Endothelial cell of umbilical vein (primary cell): ENCODE results near the gene BRSK1. TPM values are rescaled to one million over a fixed set of nuclear protein-coding genes. Genes with fewer than 3 reads are reported as not detected.

Experiments
- BruUV-seq: library from RNA; stranded (reverse); fragments of 400-500 nt; replicated peaks from 2 replicates; lab custom pipeline; 2021; lab: Mats Ljungman, UMichigan
- CTCF ChIA-PET: fragments of 300-600, 350-600 bp; sonication (Branson Sonifier 250); formaldehyde crosslinking; loops from one replicate; lab custom pipeline; 2021; ENCODE audit warnings: antibody characterized with exemption, inconsistent platforms; lab: Charles Lee
- POLR2A ChIA-PET: fragments of 300-600, 350-600 bp; sonication (Branson Sonifier 250); formaldehyde crosslinking; loops from one replicate; lab custom pipeline; 2021; ENCODE audit warnings: antibody characterized with exemption, inconsistent platforms; lab: Charles Lee
- DNase-seq: peaks from one replicate; pipeline ENCODE4 v3.0.0-alpha.2; 2011; ENCODE audit warnings: low read depth, low spot score
- FAIRE-seq: peaks from 2 replicates; lab custom pipeline; 2011; peaks lifted over from hg19 to GRCh38; lab: Jason Lieb, UNC
- H2AFZ ChIP-seq: 2 replicates; pipeline ENCODE4 v1.6.0; 2012; ENCODE audit warnings: low read depth, low read length, control low read depth, inconsistent platforms
- H3K27ac ChIP-seq: 2 replicates; pipeline ENCODE4 v1.5.1; 2011; ENCODE audit warnings: low read depth, mild to moderate bottlenecking, control low read depth, low read length, moderate library complexity; ENCODE audit not compliant: insufficient read depth
- H3K27me3 ChIP-seq, 2 experiments: 2 replicates each; pipeline versions ENCODE4 v1.6.0 to v1.6.1; 2011; ENCODE audit warnings: low read length in 2 of 2, mixed read lengths in 1 of 2; ENCODE audit not compliant: control insufficient read depth in 2 of 2, insufficient read depth in 2 of 2
- H3K36me3 ChIP-seq, 2 experiments: 2 replicates in 1 of 2; 3 replicates in 1 of 2; pipeline ENCODE4 v1.5.1; 2011; ENCODE audit warnings: low read length in 2 of 2, mild to moderate bottlenecking in 1 of 2, moderate library complexity in 1 of 2; ENCODE audit not compliant: control insufficient read depth in 2 of 2, insufficient read depth in 2 of 2; ENCODE audit errors: extremely low read depth in 1 of 2
- H3K4me1 ChIP-seq: 3 replicates; pipeline ENCODE4 v1.5.1; 2011; ENCODE audit warnings: mild to moderate bottlenecking, low read length; ENCODE audit not compliant: control insufficient read depth, insufficient read depth; ENCODE audit errors: extremely low read depth
- H3K4me2 ChIP-seq: 2 replicates; pipeline ENCODE4 v1.6.1; 2011; ENCODE audit warnings: low read length, control low read depth, mixed read lengths; ENCODE audit not compliant: insufficient read depth
- H3K4me3 ChIP-seq, 3 experiments: fragments of 200-600 bp in 1 of 3; sonication (generic), shearing (Covaris generic) in 1 of 3; replicated peaks in 1 of 3; 2 replicates each; pipeline ENCODE4 v1.5.1; 2011 to 2016; ENCODE audit warnings: control low read depth in 3 of 3, low read length in 3 of 3, mild to moderate bottlenecking in 2 of 3, inconsistent platforms in 1 of 3, low read depth in 1 of 3, moderate library complexity in 1 of 3; ENCODE audit not compliant: insufficient read depth in 1 of 3
- H3K79me2 ChIP-seq: 2 replicates; pipeline ENCODE4 v1.6.0; 2012; ENCODE audit warnings: low read length, inconsistent platforms; ENCODE audit not compliant: control insufficient read depth, insufficient read depth
- H3K9ac ChIP-seq: replicated peaks from 2 replicates; pipeline ENCODE3; 2011; ENCODE audit warnings: low read length, control low read depth; ENCODE audit not compliant: insufficient read depth; ENCODE audit errors: extremely low read depth
- H3K9me1 ChIP-seq: replicated peaks from 3 replicates; pipeline ENCODE4 v1.6.0; 2011; ENCODE audit warnings: mild to moderate bottlenecking, low read length; ENCODE audit not compliant: control insufficient read depth, insufficient read depth; ENCODE audit errors: extremely low read depth
- H3K9me3 ChIP-seq: replicated peaks from 2 replicates; pipeline ENCODE4 v1.5.1; 2012; ENCODE audit warnings: low read length, inconsistent platforms; ENCODE audit not compliant: control insufficient read depth, insufficient read depth
- H4K20me1 ChIP-seq: replicated peaks from 2 replicates; pipeline ENCODE3; 2011; ENCODE audit warnings: mild to moderate bottlenecking, low read length; ENCODE audit not compliant: control insufficient read depth, insufficient read depth; ENCODE audit errors: extremely low read depth
- EZH2 ChIP-seq: IDR thresholded peaks from 2 replicates; pipeline ENCODE4 v1.6.1; 2012; ENCODE audit warnings: borderline replicate concordance, low read depth, mild to moderate bottlenecking, moderate library complexity, low read length, inconsistent platforms; ENCODE audit not compliant: severe bottlenecking
- FOS ChIP-seq: IDR thresholded peaks from 2 replicates; pipeline ENCODE4 v1.6.1; 2011; ENCODE audit warnings: mild to moderate bottlenecking, low read length, moderate library complexity, borderline replicate concordance; ENCODE audit not compliant: insufficient read depth
- GATA2 ChIP-seq: IDR thresholded peaks from 2 replicates; pipeline ENCODE4 v1.7.0; 2011; ENCODE audit warnings: low read depth, mild to moderate bottlenecking, moderate library complexity, mixed read lengths, low read length; ENCODE audit not compliant: insufficient read length, insufficient read depth
- MYC ChIP-seq: IDR thresholded peaks from one replicate; pipeline ENCODE4 v1.6.1; 2011; ENCODE audit warnings: mild to moderate bottlenecking, low read depth, low read length
- POLR2A ChIP-seq: IDR thresholded peaks from 2 replicates; pipeline ENCODE4 v1.6.1; 2012; ENCODE audit warnings: low read depth, mild to moderate bottlenecking, control low read depth, low read length
- POLR2AphosphoS5 ChIP-seq: IDR thresholded peaks from 2 replicates; pipeline ENCODE4 v1.6.1; 2012; ENCODE audit warnings: low read depth, mild to moderate bottlenecking, control low read depth, low read length, moderate library complexity; ENCODE audit not compliant: insufficient read depth
- dilution Hi-C: fragments of 300-500 bp; cut with MboI; formaldehyde crosslinking; loops from one replicate; pipeline ENCODE4 v1.15.0; 2019; ENCODE audit warnings: low sequenced_read_pairs; ENCODE audit not compliant: extremely low pct_ligation_motif_present
- intact Hi-C: fragments of 100-400 bp; cut with micrococcal nuclease; formaldehyde crosslinking; loops from one replicate; pipeline ENCODE4 v1.10.0; 2022
- polyA plus RNA-seq, 4 experiments: library from polyadenylated mRNA; depleted of rRNA in 3 of 4; stranded (reverse) in 3 of 4; unstranded in 1 of 4; fragments of >200 nt; gene quantifications; 2 replicates each; pipeline versions ENCODE4 v1.2.1 to v1.2.3, GENCODE V29; 2011 to 2012; ENCODE audit warnings: missing spikeins in 1 of 4
- total RNA-seq: library from RNA; stranded (reverse); gene quantifications from 2 replicates; pipeline ENCODE4 v1.2.3, GENCODE V29; 2021
- TF ChIP-seq, protein P1 (sequence below), 2 donors: IDR thresholded peaks; 1 replicate in 1 of 2; 2 replicates in 1 of 2; pipeline ENCODE4 v1.5.1; 2011; ENCODE audit warnings: low read length in 2 of 2, mild to moderate bottlenecking in 2 of 2, moderate library complexity in 2 of 2, control low read depth in 1 of 2, inconsistent platforms in 1 of 2, low read depth in 1 of 2; ENCODE audit not compliant: insufficient read depth in 1 of 2; ENCODE audit errors: extremely low read depth in 1 of 2
- TF ChIP-seq, protein P2 (sequence below): IDR thresholded peaks from 2 replicates; pipeline ENCODE4 v1.6.1; 2011; ENCODE audit not compliant: insufficient read depth, insufficient read length

The BRSK1 gene
- total and polyA plus RNA-seq, 2 donors (not counting 3 experiments of a cell fraction or from before 2014, with no cell fraction given) = 0.33 to 0.44 TPM

DNA sequence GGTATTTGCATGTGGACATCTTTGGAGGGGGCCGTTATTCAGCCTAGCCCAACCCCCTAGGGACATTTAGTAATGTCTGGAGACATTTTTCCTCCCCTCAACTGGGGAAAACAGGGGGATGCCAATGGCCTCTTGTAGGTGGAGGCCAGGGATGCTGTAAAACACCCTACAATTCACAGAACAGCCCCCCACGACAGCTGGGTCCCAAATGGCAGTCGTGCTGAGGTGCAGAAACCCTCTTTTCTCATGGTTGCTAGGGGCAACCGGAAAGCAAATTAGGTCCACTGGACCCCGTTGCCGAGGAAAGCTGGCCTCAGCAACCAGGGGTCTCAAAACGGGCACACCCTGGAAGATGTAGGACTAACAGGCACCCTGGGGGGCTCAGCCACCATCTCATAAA is 26.7 kb downstream of the BRSK1 start:
- intact Hi-C loops = no loop called here
- dilution Hi-C loops = no loop called here
- H3K9me1 ChIP-seq = no peaks in the 10 kb centered on the region

More for the DNA sequence above, 26.7 kb downstream of the BRSK1 start:
- Histone ChIP-seq H3K36me3 (no peaks in the 10 kb centered on the region), H3K4me3 (no peak overlapping the region), H3K27me3 (no peaks in the 10 kb centered on the region), H3K4me2 (no peak overlapping the region), H3K79me2 (no peaks in the 10 kb centered on the region), H3K27ac (no peak overlapping the region), H4K20me1 (no peaks in the 10 kb centered on the region), H2AFZ (no peak overlapping the region), H3K9me3 (no peaks in the 10 kb centered on the region), H3K4me1 (no peaks in the 10 kb centered on the region), H3K9ac (no peak overlapping the region)
- ChIA-PET CTCF (interaction anchor here (1.3 to 1.5 kb wide), 2 partner anchors 9 to 19 kb away, joined by 4 to 7 read pairs; no protein-coding TSS in a partner anchor), POLR2A (no interaction called here)
- TF ChIP-seq, protein P1, sequence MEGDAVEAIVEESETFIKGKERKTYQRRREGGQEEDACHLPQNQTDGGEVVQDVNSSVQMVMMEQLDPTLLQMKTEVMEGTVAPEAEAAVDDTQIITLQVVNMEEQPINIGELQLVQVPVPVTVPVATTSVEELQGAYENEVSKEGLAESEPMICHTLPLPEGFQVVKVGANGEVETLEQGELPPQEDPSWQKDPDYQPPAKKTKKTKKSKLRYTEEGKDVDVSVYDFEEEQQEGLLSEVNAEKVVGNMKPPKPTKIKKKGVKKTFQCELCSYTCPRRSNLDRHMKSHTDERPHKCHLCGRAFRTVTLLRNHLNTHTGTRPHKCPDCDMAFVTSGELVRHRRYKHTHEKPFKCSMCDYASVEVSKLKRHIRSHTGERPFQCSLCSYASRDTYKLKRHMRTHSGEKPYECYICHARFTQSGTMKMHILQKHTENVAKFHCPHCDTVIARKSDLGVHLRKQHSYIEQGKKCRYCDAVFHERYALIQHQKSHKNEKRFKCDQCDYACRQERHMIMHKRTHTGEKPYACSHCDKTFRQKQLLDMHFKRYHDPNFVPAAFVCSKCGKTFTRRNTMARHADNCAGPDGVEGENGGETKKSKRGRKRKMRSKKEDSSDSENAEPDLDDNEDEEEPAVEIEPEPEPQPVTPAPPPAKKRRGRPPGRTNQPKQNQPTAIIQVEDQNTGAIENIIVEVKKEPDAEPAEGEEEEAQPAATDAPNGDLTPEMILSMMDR (IDR thresholded peaks at IDR 0.05; ENCODE audit: extremely low read depth in 1 of 2, insufficient read depth in 1 of 2, low read depth in 1 of 2, low read length in 2 of 2) = no peak
- TF ChIP-seq POLR2A = no peak
- TF ChIP-seq POLR2AphosphoS5 = no peak
- TF ChIP-seq, protein P2, sequence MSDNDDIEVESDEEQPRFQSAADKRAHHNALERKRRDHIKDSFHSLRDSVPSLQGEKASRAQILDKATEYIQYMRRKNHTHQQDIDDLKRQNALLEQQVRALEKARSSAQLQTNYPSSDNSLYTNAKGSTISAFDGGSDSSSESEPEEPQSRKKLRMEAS = no peak
- TF ChIP-seq EZH2 = no peak
- no peak for TF ChIP-seq GATA2
- no peak for TF ChIP-seq FOS
- TF ChIP-seq MYC = no peak
- no TSS peak for BruUV-seq
- DNase-seq (no peak), FAIRE-seq (no peak)
